GM21786 (cell line): ENCODE measurements around the gene CARD8.
"Not testable (repeated sequence)": the region's sequence is repeated elsewhere in the genome, so short reads cannot be mapped to it uniquely, and the experiment has no call there.

Experiments
- ATAC-seq: cut with Tn5 transposase; IDR thresholded peaks from one replicate; pipeline ENCODE4 v1.9.1; 2021; ENCODE audit not compliant: unreplicated experiment

The CARD8 gene, protein sequence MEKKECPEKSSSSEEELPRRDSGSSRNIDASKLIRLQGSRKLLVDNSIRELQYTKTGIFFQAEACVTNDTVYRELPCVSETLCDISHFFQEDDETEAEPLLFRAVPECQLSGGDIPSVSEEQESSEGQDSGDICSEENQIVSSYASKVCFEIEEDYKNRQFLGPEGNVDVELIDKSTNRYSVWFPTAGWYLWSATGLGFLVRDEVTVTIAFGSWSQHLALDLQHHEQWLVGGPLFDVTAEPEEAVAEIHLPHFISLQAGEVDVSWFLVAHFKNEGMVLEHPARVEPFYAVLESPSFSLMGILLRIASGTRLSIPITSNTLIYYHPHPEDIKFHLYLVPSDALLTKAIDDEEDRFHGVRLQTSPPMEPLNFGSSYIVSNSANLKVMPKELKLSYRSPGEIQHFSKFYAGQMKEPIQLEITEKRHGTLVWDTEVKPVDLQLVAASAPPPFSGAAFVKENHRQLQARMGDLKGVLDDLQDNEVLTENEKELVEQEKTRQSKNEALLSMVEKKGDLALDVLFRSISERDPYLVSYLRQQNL

GRCh38 chr19:48255376-48256303 lies at the start of gene CARD8:
Gene CARD8 (minus strand): TSS chr19:48255912. CDS start chr19:48241020, 14,892 bp downstream.
- peak; percentile 55 for ATAC-seq

- no peak for ATAC-seq
These were observed 48.2 kb upstream of the CARD8 start for GRCh38 chr19:48303866-48304265.

GRCh38 chr19:48303367-48303766 lies 47.7 kb upstream of the CARD8 start:
- ATAC-seq: no peak

DNA sequence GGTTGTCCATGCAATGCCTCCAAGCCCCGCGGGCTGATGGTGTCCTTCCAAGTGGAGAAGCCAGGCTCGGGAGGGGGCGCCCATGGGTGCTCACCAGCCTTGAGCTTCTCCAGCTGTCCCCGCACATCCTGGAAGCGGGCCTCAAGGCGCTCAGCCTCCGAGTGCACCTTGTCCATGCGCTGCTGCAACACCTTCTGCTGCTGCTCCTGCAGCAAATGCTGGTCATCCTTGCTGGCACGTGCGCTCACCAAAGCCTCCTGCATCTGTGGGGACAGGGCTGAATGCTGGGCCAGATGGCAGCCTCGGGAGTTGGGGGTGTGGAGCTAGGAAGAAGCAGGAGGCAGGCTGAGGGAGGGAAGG lies 46.9 kb upstream of the CARD8 start:
- no peak for ATAC-seq

DNA sequence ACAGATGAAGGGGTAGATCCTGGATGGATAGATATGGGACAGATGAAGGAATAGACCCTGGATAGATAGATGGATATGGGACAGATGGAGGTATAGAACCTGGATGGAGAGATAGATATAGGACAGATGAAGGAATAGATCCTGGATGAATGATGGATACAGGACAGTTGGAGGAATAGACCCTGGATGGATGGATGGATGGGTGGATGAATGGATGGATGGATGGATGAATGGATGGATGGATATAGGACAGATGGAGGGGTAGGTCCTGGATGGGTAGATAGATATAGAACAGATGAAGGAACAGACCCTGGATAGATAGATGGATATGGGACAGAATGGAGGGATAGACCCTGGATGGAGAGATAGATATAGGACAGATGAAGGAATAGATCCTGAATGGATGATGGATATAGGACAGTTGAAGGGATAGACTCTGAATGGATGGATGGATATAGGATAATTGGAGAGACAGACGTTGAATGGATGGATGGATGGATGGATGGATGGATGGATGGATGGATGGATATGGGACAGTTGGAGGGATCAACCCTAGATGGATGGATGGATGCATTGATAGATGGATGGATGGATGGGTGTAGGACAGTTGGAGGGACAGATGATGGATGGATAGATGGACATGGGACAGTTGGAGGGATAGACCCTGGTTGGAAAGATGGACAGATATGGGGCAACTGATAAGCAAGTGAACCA lies 46.3 kb upstream of the CARD8 start:
- ATAC-seq: no peak

GRCh38 chr19:48297975-48298374 lies 42.3 kb upstream of the CARD8 start:
- ATAC-seq: no peak

DNA sequence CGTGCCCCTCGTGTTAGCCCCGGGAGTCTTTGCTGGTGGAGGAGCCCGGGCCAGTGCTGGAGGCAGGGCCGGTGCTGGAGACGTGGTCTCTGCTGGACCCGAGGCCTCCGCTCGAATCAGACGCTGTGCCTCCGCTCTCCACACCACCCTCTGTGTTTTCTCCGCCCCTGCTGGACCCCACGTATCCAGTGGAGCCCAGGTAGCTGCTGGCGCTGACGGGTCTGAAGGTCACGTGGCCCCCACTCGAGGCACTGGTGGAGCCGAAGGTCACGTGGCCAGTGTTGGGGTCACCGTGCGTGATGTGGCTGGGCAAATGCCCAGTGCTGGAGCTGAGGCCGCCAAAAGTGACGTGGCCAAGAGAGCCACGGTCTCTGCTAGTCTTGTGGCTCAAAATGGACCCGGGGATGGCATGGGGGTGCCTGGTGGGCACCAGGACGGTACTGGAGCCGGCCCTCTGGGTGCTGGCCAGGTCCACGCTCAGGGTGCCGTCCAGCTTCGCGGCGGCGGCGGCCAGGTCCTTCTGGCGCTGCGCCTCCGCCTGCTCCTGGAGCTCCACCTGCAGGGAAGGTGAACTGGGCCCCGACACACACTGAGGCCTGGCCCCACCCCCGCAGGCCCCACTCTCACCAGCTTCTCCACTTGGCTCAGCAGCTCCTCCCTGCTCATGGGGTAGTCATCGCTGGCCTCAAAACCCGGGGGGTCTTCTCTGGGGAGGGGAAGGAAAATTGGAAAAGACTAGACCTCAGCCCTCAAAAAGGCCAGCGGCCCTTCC lies 41.4 kb upstream of the CARD8 start:
- ATAC-seq: no peak

GRCh38 chr19:48295458-48295857 lies 39.7 kb upstream of the CARD8 start:
- no peak for ATAC-seq

DNA sequence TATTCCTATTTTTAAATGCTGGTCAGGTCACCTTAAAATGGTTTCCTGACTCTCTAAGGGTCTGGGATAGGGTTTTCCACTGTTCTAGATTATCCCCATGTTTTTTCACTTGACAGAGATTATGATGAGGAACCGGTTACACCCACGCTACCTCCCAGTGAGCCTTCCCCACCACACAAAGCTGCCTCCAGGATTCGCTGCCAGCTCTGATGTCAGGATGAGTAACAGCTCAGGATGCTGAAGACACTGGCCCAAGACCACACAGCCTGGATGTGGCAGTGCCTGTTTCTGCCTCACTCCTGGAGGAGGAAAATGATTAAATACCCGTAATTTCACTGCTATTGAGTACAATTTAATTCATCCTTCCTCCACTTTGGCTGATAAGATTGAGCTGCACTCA lies 37.1 kb upstream of the CARD8 start:
- no peak for ATAC-seq

DNA sequence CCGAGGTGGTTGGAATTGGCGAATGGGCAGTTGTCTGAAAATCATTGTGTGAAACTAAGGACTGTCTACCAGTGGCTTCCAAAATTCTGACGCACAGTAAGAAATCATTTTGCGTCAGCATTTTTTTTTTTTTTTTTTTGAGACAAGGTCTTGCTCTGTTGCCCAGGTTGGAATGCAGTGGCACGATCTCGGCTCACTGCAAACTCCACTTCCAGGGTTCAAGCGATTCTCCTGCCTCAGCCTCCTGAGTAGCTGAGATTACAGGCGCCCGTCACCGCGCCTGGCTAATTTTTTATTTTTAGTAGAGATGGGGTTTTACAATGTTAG lies 35.7 kb upstream of the CARD8 start:
- not testable (repeated sequence) for ATAC-seq

DNA sequence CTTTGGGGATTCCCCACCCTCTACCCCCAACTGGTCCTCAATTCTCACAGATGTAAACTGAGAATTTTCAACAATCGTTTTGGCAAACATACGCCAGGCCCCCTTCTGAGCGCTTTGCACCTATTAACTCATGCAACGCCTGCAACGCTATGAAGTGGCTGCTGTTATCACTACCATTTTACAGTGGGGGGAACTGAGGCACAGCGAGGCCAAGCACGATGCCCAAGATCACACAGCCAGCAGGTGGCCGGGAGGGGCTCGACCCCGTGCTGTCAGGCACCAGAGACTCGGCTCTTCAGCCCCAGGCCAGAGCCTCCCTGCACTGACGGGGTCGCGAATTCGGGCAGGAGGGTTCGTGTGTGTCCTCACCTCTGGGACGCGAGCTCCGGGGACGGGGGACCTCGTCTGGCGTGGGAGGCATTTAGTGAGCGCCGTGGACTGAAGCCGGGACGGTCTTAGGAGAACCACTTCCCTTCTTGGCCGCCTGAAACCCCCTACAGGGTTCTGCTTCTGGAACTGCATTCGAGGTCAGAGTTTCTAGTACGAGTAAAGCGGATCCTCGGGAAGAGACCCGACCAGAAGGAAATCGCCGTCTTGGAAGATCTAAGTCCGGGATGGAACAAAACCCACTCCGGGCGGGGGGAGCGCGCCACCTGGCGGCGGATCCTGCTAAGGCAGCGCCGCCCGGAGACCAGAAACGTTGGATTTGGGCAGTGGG lies 35.2 kb upstream of the CARD8 start:
- ATAC-seq: no peak

DNA sequence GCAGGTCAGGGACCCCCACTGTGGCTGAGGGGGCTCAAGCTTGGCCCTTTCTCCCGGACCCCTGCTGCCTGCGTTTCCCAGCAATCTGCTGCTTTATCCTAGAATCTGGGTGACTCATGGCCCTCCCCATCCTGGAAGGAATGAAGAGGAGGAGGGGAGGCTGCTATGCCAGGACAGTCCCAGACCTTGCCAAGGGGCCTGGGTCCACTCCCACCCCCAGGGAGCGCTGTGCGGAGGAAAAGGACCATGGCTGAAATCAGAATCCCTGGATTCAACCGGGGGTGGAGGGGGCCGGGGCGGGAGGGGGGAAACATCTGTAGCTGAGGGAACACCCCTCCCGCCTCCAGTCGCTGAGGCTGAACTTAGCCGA lies 34.7 kb upstream of the CARD8 start:
- no peak for ATAC-seq

GRCh38 chr19:48287748-48288147 lies 32.0 kb upstream of the CARD8 start:
- ATAC-seq: no peak

DNA sequence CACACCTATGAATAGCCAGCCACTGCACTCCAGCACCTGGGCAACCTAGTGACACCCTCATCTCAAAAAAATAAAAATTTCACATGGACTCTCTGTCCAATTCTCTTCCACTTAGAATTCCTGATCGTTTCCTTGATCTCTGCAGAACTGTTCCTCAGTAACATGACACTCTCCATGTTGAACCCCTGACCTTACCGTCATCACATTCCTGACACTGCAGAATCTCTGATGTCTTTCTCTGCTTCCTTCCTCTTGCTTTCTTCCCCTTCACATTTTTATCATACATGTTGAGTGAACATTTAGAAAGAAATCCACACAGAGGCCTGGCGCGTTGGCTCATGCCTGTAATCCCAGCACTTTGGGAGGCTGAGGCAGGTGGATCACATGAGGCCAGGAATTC lies 29.2 kb upstream of the CARD8 start:
- no peak for ATAC-seq

- ATAC-seq: no peak
These were observed 28.2 kb upstream of the CARD8 start for GRCh38 chr19:48283908-48284307.

- no peak for ATAC-seq
These were observed 24.0 kb upstream of the CARD8 start for GRCh38 chr19:48279747-48280146.

GRCh38 chr19:48274938-48275337 lies 19.2 kb upstream of the CARD8 start:
- ATAC-seq: no peak

DNA sequence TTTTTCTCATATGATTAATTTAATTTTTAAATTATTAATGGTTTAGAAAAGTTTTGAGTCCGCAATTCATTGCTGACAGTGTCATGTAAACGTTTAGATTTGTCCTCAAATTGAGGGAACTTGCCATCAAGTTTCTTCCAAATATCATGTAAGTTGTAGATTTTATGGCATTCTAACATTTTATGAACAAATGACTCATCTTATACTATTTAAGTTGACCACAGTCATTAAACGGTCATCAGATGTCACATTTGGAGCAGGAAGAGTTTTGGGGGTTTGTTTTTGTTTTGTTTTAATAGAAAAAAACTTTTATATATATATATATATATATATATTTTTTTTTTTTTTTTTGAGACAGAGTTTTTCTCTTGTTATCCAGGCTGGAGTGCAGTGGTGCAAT lies 18.5 kb upstream of the CARD8 start:
- ATAC-seq: no peak

GRCh38 chr19:48271531-48272151 lies 15.9 kb upstream of the CARD8 start:
- no peak for ATAC-seq

GRCh38 chr19:48269617-48270026 lies 13.9 kb upstream of the CARD8 start:
- ATAC-seq: not testable (repeated sequence)
